Mucosa of rectum (tissue), 2 donors: ENCODE results near the gene PIEZO2.

Source experiments
- H3K27ac ChIP-seq, 2 donors: one replicate each; pipeline ENCODE4 v1.7.0; 2013; ENCODE audit warnings: inconsistent platforms in 2 of 2, low read depth in 2 of 2, low read length in 2 of 2
- H3K27me3 ChIP-seq, 2 donors: one replicate each; pipeline ENCODE4 v1.7.0; 2013; ENCODE audit warnings: low read length in 2 of 2; ENCODE audit not compliant: control insufficient read depth in 2 of 2, insufficient read depth in 2 of 2
- H3K36me3 ChIP-seq, 2 donors: one replicate each; pipeline ENCODE4 v1.7.0; 2013; ENCODE audit warnings: low read length in 2 of 2; ENCODE audit not compliant: control insufficient read depth in 2 of 2, insufficient read depth in 2 of 2
- H3K4me1 ChIP-seq, 2 donors: one replicate each; pipeline ENCODE4 v1.7.0; 2013; ENCODE audit warnings: low read length in 2 of 2, mild to moderate bottlenecking in 1 of 2; ENCODE audit not compliant: control insufficient read depth in 2 of 2, insufficient read depth in 2 of 2
- H3K4me3 ChIP-seq, 2 donors: one replicate each; pipeline ENCODE4 v1.7.0; 2013; ENCODE audit warnings: low read length in 2 of 2
- H3K9ac ChIP-seq, 2 donors: one replicate each; pipeline ENCODE4 v1.7.0; 2013; ENCODE audit warnings: low read length in 2 of 2, low read depth in 1 of 2, mild to moderate bottlenecking in 1 of 2
- H3K9me3 ChIP-seq, 2 donors: one replicate each; pipeline ENCODE4 v1.7.0; 2013; ENCODE audit warnings: low read length in 2 of 2; ENCODE audit not compliant: control insufficient read depth in 2 of 2
- donor health status: healthy.
- donor health status: Normal muscosa, but diverticular disease.

The PIEZO2 gene

DNA sequence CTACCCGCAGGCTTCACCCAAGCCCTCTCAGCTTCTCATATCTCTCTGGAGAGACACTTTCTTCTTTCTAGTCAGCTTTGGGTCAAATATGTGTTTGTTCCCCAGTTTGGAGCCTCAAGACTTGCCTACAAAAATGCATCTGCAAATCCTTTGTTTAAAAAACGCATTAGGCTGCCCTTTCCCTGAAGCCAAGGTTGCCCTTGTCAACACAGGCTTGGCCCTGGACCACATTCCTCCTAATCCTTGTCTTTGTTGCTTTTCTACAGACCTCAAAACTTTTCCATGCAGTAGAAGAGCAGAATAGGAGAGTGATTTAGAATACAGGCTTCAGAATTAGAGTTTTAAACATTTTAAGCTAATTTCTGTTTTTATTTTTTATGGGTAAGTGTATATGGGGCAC is 315.7 kb downstream of the PIEZO2 start:
- Histone ChIP-seq H3K36me3 (no peaks in the 10 kb centered on the region), H3K4me1 (no peaks in the 10 kb centered on the region), H3K9me3 (no peaks in the 10 kb centered on the region), H3K4me3 (no peak overlapping the region), H3K27ac (no peak overlapping the region), H3K9ac (no peak overlapping the region), H3K27me3 (no peaks in the 10 kb centered on the region)

DNA sequence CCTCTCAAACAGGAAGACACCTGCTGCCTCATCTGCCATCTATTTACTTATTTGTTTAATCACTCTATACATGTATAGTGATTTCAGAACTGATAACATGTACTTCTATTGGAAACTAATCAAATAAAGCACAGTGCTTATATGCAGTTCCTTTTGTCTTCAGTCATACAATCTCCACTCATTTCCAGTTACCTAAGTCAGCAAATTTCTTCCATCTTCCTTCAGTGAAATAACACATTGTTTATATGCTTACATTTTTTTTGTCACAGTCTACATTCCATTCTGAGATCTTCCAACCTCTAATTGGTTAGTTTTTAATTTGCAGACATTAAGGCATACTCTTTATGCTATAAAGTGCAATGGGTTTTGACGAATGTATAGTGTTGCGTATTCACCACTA is 323.0 kb downstream of the PIEZO2 start:
- Histone ChIP-seq H3K27me3 (no peaks in the 10 kb centered on the region), H3K36me3 (no peaks in the 10 kb centered on the region)

DNA sequence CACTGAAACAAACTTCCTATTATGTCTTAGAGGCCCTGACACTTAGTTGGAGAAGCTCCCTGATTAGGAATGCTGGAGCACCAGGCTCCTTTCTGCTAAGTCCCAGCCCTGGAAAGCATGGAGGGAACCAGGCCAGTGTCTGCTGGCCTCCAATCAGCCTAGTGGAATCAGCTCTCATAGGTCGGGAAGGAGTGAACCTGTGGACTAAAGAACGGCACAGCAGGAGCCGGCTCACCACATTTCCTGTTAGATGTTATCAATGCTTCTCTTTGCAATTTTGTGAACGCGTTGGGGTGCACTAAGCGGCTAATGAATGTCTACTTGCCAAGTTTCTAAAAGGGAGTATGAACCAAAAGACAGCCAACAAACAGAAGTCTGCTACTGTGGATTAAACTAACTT is 326.9 kb downstream of the PIEZO2 start:
- Histone ChIP-seq H3K27ac (no peak overlapping the region), H3K4me1 (no peaks in the 10 kb centered on the region), H3K9ac (no peak overlapping the region), H3K27me3 (no peaks in the 10 kb centered on the region), H3K9me3 (no peaks in the 10 kb centered on the region), H3K4me3 (no peak overlapping the region), H3K36me3 (no peaks in the 10 kb centered on the region)

More for the DNA sequence above, 323.0 kb downstream of the PIEZO2 start:
- Histone ChIP-seq H3K9me3 (no peaks in the 10 kb centered on the region), H3K27ac (no peak overlapping the region), H3K4me1 (no peaks in the 10 kb centered on the region), H3K4me3 (no peak overlapping the region), H3K9ac (no peak overlapping the region)

DNA sequence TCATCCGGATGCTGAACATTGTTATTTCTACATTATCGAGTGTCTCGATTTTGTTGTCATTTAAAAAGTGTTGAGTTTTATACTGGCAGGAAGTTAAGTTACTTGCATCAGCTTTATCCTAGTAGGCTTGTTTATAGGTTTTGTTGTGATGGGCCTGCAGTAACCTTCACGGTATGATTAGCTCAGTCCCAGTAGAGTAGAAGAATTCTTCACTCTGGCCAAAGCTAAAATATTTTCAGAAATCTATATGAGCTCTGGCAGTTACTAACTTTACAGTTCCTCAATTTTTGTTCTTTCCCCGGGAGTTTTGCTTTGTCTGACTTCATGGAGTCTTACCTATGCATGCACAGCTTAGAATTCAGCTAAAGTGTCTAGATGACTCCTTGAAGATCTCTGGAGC is 328.7 kb downstream of the PIEZO2 start:
- H3K27ac ChIP-seq, result no peak overlapping the region
- H3K4me1 ChIP-seq, result no peaks in the 10 kb centered on the region
- H3K27me3 ChIP-seq, result no peaks in the 10 kb centered on the region
- H3K36me3 ChIP-seq, result no peaks in the 10 kb centered on the region
- no peak overlapping the region for H3K9ac ChIP-seq
- no peaks in the 10 kb centered on the region for H3K9me3 ChIP-seq
- H3K4me3 ChIP-seq, result no peak overlapping the region

DNA sequence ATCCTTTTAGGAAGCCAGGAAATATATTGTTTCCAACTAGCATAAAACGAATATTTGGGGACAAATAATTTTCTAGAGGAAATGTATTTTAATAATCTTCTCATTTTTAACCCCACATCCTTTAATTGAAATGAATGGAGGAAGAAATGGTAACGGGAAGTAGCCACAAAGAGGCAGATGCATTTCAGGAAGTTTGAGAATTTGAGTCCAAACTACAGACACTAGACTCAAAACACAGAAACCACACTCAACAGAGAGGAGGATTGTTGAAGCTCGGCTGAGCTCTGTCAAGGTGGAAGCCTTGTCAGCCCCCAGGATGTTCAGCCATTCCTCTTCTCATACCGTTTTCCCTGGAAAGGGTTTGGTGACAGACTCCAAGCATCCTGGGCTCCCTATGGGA is 335.0 kb downstream of the PIEZO2 start:
- H3K27me3 ChIP-seq, result no peaks in the 10 kb centered on the region
- H3K27ac ChIP-seq, result no peak overlapping the region
- H3K9me3 ChIP-seq, result no peaks in the 10 kb centered on the region
- no peaks in the 10 kb centered on the region for H3K4me1 ChIP-seq
- H3K36me3 ChIP-seq, result no peaks in the 10 kb centered on the region
- H3K9ac ChIP-seq, result no peak overlapping the region
- no peak overlapping the region for H3K4me3 ChIP-seq

DNA sequence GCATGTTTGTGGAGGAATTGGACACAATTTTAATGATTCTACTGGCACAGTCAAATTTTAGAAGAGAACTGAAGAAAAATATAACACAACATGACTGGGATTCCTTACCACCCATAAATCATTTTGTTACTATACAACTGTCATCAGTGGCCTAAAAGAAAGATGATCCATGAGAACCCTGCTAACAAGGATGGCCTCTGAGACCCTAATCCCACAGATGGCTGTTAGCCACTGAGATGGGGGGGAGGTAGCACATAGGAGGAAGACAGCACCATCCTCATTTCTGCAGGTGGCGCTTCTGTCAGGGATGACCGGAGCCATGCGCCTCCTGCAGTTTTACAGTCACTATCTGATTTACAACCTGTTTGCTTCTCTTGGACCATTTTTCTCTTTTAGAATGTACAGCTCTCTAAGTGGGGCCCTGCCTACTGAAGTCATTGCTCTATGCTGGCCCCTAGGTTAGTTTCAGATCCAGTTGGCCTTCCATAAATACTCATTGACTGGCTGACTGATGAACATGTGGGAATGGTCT is 343.7 kb downstream of the PIEZO2 start:
- no peaks in the 10 kb centered on the region for H3K4me1 ChIP-seq
- no peaks in the 10 kb centered on the region for H3K9me3 ChIP-seq
- H3K27me3 ChIP-seq, result no peaks in the 10 kb centered on the region
- no peak overlapping the region for H3K9ac ChIP-seq
- H3K4me3 ChIP-seq, result no peak overlapping the region
- no peak overlapping the region for H3K27ac ChIP-seq
- no peaks in the 10 kb centered on the region for H3K36me3 ChIP-seq

DNA sequence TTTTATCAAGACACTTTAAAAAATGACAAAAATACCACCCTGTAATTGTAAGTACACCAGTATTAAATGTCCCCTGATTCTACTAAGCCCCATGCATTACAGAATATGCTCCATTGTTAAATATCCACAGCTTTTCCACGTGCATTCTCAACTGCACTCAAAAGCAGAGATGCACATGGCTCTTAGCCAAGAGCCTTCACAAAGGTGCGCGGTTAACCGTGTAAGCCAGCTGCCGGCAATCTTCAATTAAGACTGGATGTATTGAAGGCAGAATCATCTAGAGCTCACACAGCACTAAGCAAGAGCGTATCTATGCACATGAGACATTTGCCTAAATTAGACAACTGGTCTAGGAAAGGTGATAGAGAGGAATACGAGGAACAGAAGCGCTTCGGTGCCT is 345.2 kb downstream of the PIEZO2 start:
- Histone ChIP-seq H3K9me3 (no peaks in the 10 kb centered on the region), H3K4me1 (no peaks in the 10 kb centered on the region), H3K36me3 (no peaks in the 10 kb centered on the region), H3K9ac (no peak overlapping the region), H3K4me3 (no peak overlapping the region), H3K27ac (no peak overlapping the region), H3K27me3 (no peaks in the 10 kb centered on the region)

DNA sequence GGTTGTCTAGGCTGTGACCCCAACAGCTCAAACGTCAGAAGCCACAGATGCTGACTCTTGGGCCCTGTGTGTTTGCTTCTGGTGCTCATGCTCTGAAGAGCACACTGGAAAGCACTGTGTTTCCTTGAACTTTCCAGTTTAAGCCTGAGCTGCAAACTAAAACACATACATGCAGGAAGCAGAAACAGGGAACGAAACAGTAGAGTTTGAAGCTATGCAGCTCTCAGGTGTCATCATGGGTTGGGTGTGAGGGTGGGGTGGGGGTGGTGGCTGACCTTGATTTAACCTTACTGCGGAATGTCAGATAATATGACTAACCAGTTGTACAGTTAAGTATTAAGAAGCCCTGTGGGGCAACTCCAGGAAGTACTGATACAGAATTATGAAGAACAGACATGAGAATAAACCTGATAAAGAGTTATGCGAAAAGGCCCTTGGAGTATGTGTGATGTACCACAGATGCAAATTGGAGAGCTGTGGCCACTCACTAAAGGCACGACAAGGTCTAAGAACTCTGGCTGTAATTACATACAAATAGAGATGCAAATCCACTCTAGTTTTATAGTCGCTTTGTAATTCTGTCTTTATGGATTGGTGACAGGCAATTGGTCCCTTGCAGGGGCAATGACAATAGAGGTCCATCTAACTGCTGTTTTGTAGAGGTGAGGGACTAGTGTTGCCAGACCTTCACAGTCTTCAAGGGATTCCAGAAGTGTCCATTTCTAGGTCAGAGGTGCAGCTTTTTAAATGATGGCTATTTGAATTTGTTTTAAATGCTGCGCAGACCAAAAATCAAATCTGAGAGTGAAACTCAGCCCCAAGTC is 350.4 kb downstream of the PIEZO2 start:
- no peaks in the 10 kb centered on the region for H3K36me3 ChIP-seq
- no peaks in the 10 kb centered on the region for H3K27me3 ChIP-seq
- no peak overlapping the region for H3K27ac ChIP-seq
- no peak overlapping the region for H3K9ac ChIP-seq
- H3K4me3 ChIP-seq, result no peak overlapping the region
- no peaks in the 10 kb centered on the region for H3K9me3 ChIP-seq
- no peaks in the 10 kb centered on the region for H3K4me1 ChIP-seq

DNA sequence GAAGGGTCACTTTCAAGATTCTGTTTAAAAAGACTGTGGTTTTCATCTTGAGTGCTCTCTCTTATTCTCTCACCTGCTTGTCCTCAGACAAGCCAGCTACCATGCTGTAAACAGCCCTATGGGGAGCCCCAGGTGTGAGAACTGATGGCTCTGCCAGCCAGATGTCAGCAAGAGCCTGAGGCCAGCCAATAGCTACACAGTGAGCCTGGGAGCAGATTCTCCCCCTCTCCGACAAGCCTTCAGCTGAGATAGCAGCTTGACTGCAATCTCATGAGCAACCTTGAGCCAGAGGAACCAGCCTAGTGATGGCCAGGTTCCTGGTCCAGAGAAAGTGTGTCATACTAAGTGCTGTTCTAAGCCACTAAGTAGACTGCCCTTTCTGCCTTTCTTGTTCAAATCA is 351.5 kb downstream of the PIEZO2 start:
- Histone ChIP-seq H3K9ac (no peak overlapping the region), H3K9me3 (no peaks in the 10 kb centered on the region), H3K27me3 (no peaks in the 10 kb centered on the region), H3K27ac (no peak overlapping the region), H3K4me1 (no peaks in the 10 kb centered on the region), H3K4me3 (no peak overlapping the region), H3K36me3 (no peaks in the 10 kb centered on the region)

DNA sequence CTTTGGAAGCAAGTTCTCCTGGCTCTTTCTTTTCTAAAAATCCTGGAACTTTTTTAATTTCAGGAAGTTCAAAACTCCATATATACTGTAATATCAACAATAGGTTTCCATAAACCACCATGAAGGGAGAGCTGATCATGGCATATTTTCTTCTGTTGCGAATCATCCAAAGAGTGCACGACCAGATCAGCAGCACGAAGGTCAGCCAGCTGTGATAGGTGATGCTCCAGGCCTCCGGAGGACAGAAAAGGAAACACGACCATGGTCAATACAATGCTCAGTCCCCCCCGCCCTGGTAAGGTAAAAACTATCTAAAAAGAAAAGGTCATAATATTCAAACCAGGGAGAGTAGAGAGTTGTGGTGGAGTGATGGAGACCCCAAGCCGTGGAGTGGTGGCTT is 354.6 kb downstream of the PIEZO2 start:
- no peaks in the 10 kb centered on the region for H3K4me1 ChIP-seq
- H3K9me3 ChIP-seq, result no peaks in the 10 kb centered on the region
- H3K9ac ChIP-seq, result no peak overlapping the region
- H3K27ac ChIP-seq, result no peak overlapping the region
- H3K27me3 ChIP-seq, result no peaks in the 10 kb centered on the region
- no peaks in the 10 kb centered on the region for H3K36me3 ChIP-seq
- no peak overlapping the region for H3K4me3 ChIP-seq
